HG03565 (cell line): Measurements from ENCODE around the gene DEDD2.
A peak's percentile ranks its signal among the peaks of the same experiment; 100 is the strongest.

ENCODE experiments used
- ATAC-seq: cut with Tn5 transposase; IDR thresholded peaks from one replicate; pipeline ENCODE4 v1.9.1; 2021; ENCODE audit warnings: mild to moderate bottlenecking, moderate library complexity; ENCODE audit not compliant: unreplicated experiment

DEDD2 gene

DNA sequence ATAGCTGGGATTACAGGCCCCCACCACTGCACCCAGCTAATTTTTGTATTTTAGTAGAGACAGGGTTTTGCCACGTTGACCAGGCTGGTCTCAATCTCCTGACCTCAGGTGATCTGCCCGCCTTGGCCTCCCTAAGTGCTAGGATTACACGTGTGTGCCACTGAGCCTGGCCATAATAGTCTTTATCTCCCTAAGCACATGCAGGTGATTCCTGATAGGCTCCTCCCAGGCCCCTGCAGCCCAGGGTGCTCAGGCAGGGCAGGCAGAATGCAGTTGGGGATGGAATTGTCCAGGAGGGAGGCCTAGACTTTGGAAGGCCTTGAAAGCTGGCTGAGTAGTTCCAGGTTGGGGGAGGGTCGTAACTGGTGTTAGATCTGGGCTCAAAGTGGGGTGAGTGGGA lies 11.2 kb upstream of the DEDD2 start:
- ATAC-seq = no peak

DNA sequence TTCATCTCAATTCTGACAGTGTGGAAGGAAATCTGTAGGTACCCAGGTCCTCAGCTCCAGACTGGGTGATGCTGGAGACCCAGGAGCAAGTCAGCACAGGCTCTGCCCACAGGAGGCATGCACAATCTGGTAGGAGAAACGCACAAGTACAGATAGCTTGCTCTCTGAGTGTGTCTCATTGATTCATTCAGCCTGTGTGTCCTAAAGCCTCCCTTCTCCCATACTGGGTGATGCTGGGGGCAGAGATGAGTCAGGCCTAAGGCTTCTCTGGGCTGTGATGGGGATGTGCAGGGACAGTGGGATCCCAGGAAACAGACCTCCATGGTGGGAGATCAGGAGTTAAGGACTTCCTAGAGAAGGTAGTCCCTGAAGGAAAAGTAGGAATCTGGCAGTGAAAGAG lies 9.4 kb upstream of the DEDD2 start:
- ATAC-seq = no peak

DNA sequence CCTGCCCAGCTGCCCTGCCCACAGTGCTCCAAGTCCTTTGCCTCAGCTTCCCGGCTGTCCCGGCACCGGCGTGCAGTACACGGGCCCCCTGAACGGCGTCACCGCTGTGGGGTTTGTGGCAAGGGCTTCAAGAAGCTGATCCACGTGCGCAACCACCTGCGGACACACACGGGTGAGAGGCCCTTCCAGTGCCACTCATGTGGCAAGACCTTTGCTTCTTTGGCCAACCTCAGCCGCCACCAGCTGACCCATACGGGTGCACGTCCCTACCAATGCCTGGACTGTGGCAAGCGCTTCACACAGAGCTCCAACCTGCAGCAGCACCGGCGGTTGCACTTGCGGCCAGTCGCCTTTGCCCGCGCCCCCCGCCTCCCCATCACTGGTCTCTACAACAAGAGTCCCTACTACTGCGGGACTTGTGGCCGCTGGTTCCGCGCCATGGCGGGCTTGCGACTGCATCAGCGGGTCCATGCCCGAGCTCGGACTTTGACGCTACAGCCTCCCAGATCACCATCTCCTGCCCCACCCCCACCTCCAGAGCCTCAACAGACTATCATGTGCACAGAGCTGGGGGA lies 8.3 kb upstream of the DEDD2 start:
- ATAC-seq = no peak

DNA sequence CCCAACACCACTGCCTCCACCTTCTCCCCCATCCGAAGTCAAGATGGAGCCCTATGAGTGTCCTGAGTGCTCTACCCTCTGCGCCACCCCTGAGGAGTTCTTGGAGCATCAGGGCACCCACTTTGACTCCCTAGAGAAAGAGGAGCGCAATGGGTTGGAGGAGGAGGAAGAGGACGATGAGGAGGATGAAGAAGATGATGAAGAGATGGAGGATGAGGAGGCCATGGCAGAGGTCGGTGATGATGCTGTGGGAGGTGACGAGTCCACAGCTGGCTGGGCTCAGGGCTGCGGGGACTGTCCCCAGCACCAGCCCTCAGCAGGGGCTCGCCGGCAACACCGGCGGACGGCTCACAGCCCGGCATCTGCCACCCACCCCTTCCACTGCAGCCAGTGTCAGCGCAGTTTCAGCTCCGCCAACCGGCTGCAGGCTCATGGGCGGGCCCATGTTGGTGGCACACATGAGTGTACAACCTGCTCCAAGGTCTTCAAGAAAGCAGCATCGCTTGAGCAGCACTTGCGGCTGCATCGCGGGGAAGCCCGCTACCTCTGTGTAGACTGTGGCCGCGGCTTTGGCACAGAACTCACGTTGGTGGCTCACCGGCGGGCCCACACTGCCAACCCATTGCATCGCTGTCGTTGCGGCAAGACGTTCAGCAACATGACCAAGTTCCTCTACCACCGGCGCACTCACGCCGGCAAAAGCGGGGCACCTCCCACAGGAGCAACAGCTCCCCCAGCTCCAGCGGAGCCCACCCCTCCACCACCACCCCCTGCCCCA lies 7.7 kb upstream of the DEDD2 start:
- no peak for ATAC-seq

DNA sequence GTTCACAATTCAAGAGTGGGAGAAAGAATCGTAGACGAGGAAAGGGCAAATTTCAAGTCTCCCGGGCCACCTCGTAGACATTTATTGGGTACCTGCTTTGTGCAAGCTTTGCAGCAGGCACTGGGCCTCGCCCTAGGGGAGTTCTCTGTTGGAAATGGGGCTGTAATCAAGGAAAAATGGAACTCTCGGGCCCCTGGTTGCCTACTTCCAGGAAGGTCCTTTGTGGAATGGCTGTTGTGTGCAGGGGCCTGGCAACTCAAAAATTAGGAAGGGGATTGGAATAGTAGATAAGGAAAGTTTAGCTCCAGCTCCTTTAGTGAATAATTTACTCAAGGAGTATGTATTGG lies 3.2 kb upstream of the DEDD2 start:
- no peak for ATAC-seq

DNA sequence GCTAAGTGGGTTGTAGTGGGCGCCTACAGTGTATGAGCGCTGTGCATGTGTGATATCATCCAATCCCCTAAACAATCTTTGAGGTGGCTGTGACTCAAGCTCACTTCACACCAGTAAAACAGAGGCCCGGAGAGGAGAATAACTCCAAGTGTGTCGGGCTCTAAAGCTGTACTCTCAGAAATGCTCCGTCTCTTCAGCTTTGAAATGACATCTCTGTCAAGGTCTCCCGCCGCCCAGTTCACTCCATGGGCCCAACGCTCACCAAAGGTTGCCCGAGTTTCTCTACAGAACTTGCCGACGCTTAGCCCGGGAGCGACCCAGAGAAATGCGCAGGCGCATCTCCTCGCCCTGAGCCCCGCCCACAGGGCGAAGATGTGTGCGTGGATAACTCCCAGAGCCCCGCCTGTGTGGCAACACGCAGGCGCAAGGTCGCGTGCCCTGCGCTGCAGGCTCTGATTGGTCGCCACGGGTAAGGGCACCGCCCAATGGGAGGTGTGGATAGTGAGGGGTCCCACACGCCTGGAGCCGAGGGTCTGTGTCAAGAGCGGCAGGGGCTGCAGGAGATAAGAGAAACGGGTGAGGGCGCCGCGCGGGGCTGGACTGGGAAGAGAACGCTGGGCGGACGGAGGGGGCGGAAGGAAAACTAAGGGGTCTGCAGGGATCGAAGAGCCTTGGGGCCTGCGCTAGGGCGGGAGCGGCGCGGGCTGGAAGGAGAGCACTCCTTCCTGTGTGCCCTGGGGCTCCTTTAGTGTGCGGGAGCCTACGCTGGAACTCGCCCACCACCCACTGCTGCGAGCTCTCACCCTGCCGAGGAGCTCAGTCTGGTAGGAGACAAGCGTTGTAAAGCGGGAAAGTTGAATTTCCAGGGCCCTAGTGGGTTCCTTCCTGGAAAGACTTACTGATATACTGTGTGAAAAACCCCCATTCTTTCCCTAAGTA lies 2.6 kb upstream of the DEDD2 start, which contains the start of gene ZNF526:
ZNF526 (plus strand) TSS at position 501 of the 939 bp plus-strand sequence. CDS start 4,092 bp downstream, outside the sequence.
- peak; percentile 68 for ATAC-seq

DNA sequence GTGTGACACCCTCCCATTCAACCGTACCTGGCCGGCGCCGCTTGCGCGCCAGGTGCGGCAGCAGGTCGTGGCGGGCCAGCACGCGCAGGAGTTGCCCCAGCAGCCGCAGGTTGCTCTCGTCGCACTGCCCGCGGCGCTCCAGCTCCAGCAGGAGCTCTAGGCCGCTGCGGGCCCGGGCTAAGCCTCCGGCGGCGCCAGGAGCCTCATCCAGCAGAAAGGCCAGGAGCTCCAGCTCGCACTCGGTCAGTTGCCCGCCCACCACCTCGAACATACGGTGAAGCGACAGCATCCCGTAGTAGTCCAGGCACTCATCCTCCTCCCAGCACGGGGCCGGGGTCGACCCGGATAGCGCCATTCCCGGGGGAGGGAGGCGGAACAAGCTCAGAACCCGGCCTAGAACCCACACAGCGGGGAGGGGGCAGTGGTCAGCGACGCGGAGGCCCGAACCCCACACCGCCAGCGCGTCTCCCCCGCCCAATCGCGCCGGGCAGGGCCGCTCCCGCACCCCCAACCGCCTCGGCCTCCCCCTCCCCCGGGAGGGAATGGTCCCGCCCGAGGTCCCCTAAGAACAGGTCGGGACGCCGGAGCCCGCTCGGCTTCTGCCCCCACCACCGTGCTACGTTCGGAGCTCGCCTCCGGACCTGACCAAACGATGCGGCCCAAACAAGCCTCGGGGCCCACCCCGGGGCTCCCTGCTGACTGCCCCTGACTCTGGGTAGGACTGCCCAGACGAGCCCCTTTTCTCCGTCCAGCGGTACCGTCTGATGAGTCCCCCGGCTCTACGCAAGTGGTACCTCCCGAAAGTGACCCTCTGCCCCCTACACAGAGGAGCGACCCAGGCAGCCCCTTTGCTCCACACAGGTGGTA lies 591 bp downstream of the DEDD2 start:
- peak; percentile 2 for ATAC-seq

DNA sequence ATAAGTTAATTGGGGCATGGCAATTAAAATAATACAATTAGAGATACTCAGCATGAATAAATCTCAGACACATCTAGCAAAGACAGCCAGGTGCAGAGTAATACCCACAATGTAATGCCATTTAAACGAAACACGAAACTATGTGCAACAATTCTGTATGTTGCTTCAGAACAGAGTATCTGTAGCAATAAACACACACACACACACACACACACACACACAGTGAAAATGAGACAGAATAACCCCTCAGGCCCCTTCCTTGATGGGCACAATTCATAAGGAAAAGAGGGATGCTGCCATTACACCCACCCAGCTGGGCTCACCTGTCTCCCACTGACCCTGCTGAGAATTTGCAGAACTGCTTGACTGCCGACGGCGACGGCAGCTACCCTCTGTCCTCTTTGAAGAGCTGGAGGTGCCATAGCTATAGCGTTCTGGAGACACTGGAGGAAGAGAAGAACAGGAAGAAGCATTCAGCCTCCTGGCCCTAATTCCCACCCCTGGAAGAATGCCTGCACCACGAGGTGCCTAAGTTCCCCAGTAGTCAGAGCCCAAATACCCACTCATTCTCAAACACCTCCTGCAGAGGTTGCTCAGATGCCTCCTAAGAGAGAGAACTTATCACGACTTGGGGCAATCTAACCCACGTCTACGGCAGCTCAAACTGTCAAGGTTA lies 2.5 kb downstream of the DEDD2 start:
- ATAC-seq = no peak

DNA sequence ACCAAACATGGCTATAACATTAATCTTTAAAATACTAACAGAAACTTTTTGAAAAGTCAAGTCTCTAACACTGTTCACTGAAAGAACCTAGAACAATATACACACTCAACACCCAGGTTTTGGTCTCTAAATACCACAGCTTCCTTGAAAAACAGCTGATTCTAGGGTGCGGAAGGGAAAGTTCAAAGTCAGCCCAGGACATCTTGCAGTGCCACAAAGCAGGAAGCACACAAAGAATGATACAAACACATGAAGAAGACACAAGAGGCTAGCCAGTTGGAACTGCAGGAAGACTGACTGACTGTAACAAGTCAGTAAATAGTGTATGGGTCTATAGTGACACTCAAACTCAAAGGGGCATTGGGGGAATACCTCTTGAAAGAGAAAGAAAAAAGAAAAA lies 4.6 kb downstream of the DEDD2 start:
- no peak for ATAC-seq

DNA sequence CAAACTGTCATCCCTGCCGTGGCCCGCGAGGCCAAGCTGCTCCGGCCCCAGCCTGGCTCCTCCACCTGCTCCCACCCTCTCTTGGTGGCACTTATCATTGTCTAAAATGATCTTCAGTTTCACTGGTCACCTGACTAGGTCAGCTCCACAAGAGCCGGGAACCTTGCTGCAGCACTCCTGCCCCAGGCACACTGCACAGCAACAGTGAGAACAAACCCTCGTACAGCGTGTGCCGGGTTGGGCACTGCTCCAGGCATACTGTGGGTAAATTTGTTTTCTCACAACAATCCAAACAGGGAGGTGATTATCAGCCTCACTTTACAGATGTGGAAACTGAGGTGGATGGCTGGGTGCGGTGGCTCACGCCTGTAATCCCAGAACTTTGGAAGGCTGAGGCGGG lies 8.9 kb downstream of the DEDD2 start:
- no peak for ATAC-seq

DNA sequence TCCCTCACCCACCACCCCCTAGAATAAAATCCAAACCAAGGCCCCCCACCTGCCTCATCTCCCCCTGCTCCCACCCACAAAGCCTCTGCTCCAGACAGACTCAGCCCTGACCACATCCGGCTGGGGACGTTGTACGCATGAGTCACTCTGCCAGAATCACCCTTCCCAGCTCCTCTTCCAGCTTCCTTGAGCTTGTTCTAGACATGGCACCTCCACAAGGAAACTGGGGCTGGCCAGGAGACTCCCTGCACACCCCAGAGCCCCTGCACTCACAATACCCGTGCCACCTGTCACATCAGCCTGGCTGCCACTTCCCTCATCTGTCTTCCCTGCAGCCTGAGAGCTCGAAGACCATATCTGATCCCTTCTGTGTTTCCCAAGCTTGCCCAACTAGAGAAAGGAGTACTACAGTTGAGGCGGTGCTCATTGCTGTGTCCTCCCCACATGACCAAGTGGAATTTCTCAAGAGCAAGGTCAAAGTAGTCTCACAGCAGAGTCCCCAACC lies 9.7 kb downstream of the DEDD2 start:
- ATAC-seq = no peak

DNA sequence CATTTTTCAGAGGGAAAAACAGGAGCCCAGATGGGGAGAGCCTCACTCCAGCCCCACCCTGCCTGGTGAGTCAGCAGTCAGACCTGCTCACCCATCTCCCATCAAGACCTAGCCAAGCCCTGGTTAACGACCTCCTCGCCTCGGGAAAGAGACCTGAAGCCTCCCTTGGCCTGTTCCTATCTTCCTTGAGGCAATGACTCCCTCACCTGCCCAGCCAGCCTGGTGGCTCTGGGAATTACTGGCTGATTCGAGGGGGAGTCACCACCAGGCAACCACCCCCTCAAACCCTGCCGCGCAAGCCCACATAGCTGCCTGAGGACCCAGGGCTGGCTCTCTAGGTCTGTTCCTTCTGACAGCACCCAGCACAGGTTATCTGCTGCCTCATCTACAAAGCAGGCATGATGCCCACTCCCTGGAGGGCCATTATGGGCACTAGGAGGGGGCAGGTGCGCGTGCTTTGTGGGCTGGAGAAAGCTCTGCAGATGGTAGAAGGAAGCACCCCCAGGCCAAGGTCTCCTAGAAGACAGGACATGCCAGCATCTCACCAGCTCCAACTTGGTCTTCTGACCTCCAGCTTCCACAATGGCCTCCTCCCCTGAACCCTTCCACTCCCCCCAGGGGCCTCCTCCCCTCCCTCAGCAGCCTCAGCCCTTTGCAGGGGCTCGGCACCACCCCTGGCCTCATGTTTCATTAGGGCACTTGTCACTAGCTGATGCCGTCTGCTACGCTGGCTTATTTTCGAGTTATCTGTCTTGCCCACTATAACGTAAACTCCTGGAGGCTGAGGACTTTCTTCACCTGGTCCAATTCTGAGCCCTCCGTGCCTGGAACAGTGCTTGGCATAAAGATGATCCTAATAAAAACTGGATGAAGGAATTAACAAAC lies 10.4 kb downstream of the DEDD2 start:
- ATAC-seq = no peak

DNA sequence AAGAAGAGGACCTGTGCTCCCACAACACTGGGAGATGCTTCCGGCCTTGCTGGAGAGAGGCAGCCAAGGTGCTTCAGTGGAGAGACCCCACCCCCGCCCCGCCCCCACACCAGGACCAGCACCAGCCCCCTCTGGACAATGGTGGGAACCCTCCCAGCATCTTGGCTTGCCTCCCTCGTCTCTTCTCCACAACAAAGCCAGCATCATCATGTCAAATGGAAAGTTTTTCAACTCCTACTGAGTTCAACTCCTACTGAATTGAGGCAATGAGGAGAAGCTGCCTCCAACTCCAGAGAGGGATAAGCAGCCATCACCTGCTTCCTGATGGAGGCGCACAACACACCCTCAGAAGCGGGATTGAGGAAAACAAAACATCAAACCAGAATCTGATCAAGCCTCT lies 12.8 kb downstream of the DEDD2 start:
- ATAC-seq = no peak

DNA sequence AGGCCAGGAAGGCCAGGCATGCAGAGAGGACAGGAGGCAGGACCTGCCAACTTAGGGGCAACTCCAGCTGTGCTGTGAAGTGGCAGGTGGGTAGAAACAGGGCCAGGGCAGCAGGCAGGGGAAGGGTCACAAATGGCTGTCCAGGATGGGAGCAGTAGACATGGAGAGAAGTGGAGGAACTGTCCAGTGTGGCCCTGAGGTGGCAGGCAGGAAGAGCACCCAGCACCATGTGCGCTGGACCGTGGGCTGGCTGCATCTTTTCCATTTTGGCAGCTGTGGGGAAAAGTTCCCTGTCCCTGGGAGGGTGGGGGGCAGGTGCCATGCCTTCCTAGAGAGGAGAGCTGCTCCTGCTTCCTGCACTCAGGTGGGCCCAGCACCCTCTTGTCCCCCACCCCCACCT lies 13.8 kb downstream of the DEDD2 start:
- no peak for ATAC-seq

DNA sequence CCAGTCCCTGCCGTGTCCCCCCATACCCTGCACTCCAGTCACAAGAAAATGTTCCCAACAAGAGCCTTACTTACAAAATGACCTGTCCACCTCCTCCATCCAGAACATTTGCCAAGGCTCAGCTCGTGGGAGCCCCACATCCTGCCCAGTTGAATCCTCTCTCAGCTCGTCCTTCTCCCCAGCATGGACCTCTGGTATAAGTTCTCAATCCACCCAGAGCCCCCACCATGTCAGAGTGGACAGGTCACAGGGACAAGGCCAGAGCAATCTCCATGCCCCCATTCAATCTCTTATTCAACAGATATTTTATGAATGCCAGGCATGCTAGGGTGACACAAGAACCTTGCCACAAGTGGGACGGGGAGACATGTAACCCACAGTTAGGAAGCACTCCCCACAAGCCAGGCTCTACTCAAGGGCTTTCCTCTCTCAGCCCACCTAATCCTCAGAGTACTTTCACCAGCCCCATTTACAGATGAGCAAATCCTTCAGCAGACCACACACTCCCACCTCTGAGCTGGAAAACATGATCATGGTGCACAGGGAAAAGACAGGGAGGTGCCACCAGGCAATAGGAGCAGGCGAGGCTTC lies 15.1 kb downstream of the DEDD2 start:
- ATAC-seq = no peak

DNA sequence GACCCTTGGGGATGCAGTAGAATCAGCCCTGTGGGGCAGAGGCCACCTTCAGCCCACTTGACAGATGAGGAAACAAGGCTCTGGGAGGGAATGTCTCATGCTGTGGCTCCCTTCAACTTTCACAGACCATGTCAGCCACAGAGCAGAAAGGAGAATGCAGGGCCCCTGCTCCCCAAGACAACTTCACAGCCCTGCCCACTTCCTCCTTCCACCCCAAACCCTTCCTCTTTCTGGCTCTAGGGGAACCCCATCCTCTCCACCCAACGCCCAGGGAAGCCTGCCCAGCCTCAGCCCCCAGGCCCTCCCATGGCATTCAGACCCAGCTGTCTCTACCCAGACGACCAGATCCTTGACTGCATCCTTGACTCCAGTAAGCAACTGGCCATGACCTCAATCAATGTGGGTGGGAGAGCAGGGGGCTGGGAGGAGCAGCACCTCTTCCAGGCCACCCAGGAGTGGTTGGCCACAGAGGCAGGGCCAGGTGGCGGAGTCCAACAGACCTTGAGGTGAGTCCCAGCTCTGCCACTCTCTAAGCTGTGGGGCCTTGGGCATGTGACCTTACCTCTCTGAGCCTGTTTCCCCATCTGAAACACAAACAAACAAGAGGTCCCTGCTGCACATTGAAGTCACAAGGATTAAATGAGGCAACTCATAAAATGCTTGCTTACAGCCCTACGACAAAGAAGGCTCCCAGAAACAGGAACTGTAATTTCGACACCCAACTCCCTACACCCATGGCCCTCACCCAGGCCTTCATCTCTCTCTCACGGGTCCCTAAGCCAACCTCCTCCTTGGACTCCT lies 15.8 kb downstream of the DEDD2 start:
- ATAC-seq = no peak

DNA sequence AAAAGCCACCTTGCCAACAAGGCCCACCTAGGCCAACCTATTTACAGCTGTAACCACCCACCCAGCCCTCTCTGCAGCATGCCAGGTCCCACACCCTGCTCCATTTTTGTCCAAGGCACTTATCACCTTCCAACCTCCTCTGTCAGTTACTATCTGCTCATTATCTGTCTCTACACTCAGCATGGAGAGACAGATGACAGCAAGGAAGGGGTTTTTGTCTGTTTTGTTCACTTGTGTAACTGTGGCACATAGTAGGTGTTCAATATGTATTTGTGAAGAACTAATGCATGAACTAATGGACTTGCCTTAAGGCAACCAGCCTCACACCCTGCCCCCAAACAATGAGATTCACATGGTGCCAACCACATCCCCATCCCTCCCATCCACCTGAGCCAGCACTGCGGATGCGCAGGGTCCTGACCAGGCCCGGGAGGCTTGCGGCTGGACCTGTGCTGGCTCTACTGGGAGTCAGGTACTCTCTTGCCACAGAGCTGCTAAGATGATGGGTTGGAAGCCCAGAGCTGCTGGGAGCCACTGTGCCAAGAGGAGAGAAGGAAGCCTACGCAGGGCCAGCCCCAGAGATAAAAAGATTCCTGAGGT lies 17.3 kb downstream of the DEDD2 start:
- no peak for ATAC-seq
